Left lung (tissue), 10 donors: ENCODE data around the gene GRAP. TPM values are rescaled to one million over a fixed set of nuclear protein-coding genes. Genes with fewer than 3 reads are reported as not detected.
"Not testable (repeated sequence)": the region's sequence is repeated elsewhere in the genome, so short reads cannot be mapped to it uniquely, and the experiment has no call there.

Experiments used
- ATAC-seq: fragments of 200-7000 bp; cut with Tn5 transposase; one replicate; pipeline ENCODE4 v1.9.1; 2020; ENCODE audit warnings: moderate library complexity
- DNase-seq, 4 donors: peaks; one replicate each; pipeline ENCODE4 v3.0.0-alpha.2; 2013 to 2020
- H3K27ac ChIP-seq, 2 donors: fragments of 200-600 bp; sonication (generic) in 1 of 2; one replicate each; pipeline versions ENCODE4 v1.5.0 to v1.8.0; 2020 to 2021
- H3K27me3 ChIP-seq, 2 donors: fragments of 200-600 bp; sonication (generic) in 1 of 2; one replicate each; pipeline versions ENCODE4 v1.5.0 to v1.8.0; 2020 to 2021
- H3K36me3 ChIP-seq, 2 donors: fragments of 200-600 bp; sonication (generic) in 1 of 2; one replicate each; pipeline versions ENCODE4 v1.5.0 to v1.8.0; 2020 to 2021
- H3K4me1 ChIP-seq, 2 donors: fragments of 200-600 bp; one replicate each; pipeline ENCODE4 v1.8.0; 2021
- H3K4me3 ChIP-seq, 2 donors: fragments of 200-600 bp; sonication (generic) in 1 of 2; one replicate each; pipeline versions ENCODE4 v1.5.0 to v1.8.0; 2020 to 2021; ENCODE audit warnings: mild to moderate bottlenecking in 1 of 2
- H3K9me3 ChIP-seq, 2 donors: fragments of 200-600 bp; sonication (generic) in 1 of 2; one replicate each; pipeline versions ENCODE4 v1.5.0 to v1.8.0; 2020 to 2021
- intact Hi-C, 2 donors: fragments of 100-400 bp; cut with DNase I; formaldehyde crosslinking; loops; one replicate each; pipeline versions ENCODE4 v1.11.2 to v1.14.2; 2022
- polyA plus RNA-seq, 6 donors: library from polyadenylated mRNA; unstranded; fragments of 120-200 nt; gene quantifications; one replicate each; pipeline ENCODE4 v1.2.1, GENCODE V29; 2013; ENCODE audit not compliant: insufficient read length in 6 of 6
- total RNA-seq, 2 donors: library from RNA; stranded (reverse); fragmentation: NEBNext Ultra II Directional; extraction: Animal tissue kit (Norgen Biotek cat#: 25700); gene quantifications; one replicate each; pipeline ENCODE4 v1.2.1, GENCODE V29; 2021
- donor health status: DM: no; HTN: yes; CAD: no.
- donor health status: DM: no; HTN: no; CAD: no.

GRAP gene
- total and polyA plus RNA-seq, 8 donors: 5.4 to 15.7 (median 12.6) TPM

- DNase-seq: peak in 1 of 4 donors; percentile 0
- H3K27me3 ChIP-seq, intact Hi-C loops, H3K4me1 ChIP-seq, H3K9me3 ChIP-seq, H3K4me3 ChIP-seq, ATAC-seq, H3K36me3 ChIP-seq, H3K27ac ChIP-seq: not testable (repeated sequence)
Observed at GRCh38 chr17:19064378-19064777, 17.6 kb upstream of the GRAP start.

- DNase-seq: peak in 2 of 4 donors; percentile 87 to 92
- H3K9me3 ChIP-seq, H3K27me3 ChIP-seq, intact Hi-C loops, H3K4me3 ChIP-seq, H3K36me3 ChIP-seq, H3K4me1 ChIP-seq: not testable (repeated sequence)
- peak; percentile 50 for ATAC-seq
- H3K27ac ChIP-seq: peak overlapping the region; percentile 68 to 82
Observed at GRCh38 chr17:19063326-19063956, 16.7 kb upstream of the GRAP start.

GRCh38 chr17:19062718-19063325 lies 16.1 kb upstream of the GRAP start:
- DNase-seq, intact Hi-C loops, H3K36me3 ChIP-seq, H3K27ac ChIP-seq, H3K9me3 ChIP-seq, H3K4me1 ChIP-seq, H3K4me3 ChIP-seq, H3K27me3 ChIP-seq: not testable (repeated sequence)
- ATAC-seq: peak; percentile 95

- intact Hi-C loops, H3K4me3 ChIP-seq, H3K27me3 ChIP-seq, H3K4me1 ChIP-seq, H3K36me3 ChIP-seq, H3K9me3 ChIP-seq, H3K27ac ChIP-seq: not testable (repeated sequence)
- ATAC-seq (peak; percentile 9), DNase-seq (peak in 2 of 4 donors; percentile 6 to 31)
Observed at GRCh38 chr17:19062009-19062717, 15.4 kb upstream of the GRAP start.

GRCh38 chr17:19055447-19055846 lies 8.7 kb upstream of the GRAP start:
- DNase-seq, H3K4me3 ChIP-seq, intact Hi-C loops, H3K9me3 ChIP-seq, H3K36me3 ChIP-seq, H3K27me3 ChIP-seq, H3K27ac ChIP-seq, H3K4me1 ChIP-seq: not testable (repeated sequence)
- ATAC-seq: peak; percentile 72

- H3K4me1 ChIP-seq, H3K27me3 ChIP-seq, DNase-seq, H3K36me3 ChIP-seq, ATAC-seq, intact Hi-C loops, H3K4me3 ChIP-seq, H3K9me3 ChIP-seq, H3K27ac ChIP-seq: not testable (repeated sequence)
Observed at GRCh38 chr17:19048826-19049225, 2.1 kb upstream of the GRAP start.

GRCh38 chr17:19047510-19047909 lies 753 bp upstream of the GRAP start:
- H3K36me3 ChIP-seq, H3K4me3 ChIP-seq, H3K27me3 ChIP-seq, ATAC-seq, intact Hi-C loops, H3K4me1 ChIP-seq, H3K27ac ChIP-seq, H3K9me3 ChIP-seq: not testable (repeated sequence)
- DNase-seq: peak in 1 of 4 donors; percentile 2

- H3K36me3 ChIP-seq, H3K9me3 ChIP-seq, DNase-seq, intact Hi-C loops, H3K4me3 ChIP-seq, H3K27me3 ChIP-seq, ATAC-seq, H3K4me1 ChIP-seq, H3K27ac ChIP-seq: not testable (repeated sequence)
Observed at GRCh38 chr17:19044643-19045042, 2.1 kb downstream of the GRAP start.

GRCh38 chr17:19043032-19043431 lies 3.7 kb downstream of the GRAP start:
- DNase-seq, H3K27me3 ChIP-seq, intact Hi-C loops, H3K4me3 ChIP-seq, H3K9me3 ChIP-seq, H3K4me1 ChIP-seq, H3K27ac ChIP-seq, H3K36me3 ChIP-seq: not testable (repeated sequence)
- ATAC-seq: peak; percentile 38

GRCh38 chr17:19042369-19042768 lies 4.4 kb downstream of the GRAP start:
- ATAC-seq, H3K9me3 ChIP-seq, DNase-seq, H3K27me3 ChIP-seq, H3K4me1 ChIP-seq, intact Hi-C loops, H3K36me3 ChIP-seq, H3K4me3 ChIP-seq, H3K27ac ChIP-seq: not testable (repeated sequence)

GRCh38 chr17:19041871-19042270 lies 4.9 kb downstream of the GRAP start:
- intact Hi-C loops, H3K4me3 ChIP-seq, H3K4me1 ChIP-seq, H3K36me3 ChIP-seq, ATAC-seq, H3K27me3 ChIP-seq, H3K27ac ChIP-seq, H3K9me3 ChIP-seq: not testable (repeated sequence)
- DNase-seq: peak in 1 of 4 donors; percentile 21

GRCh38 chr17:19040350-19040749 lies 6.4 kb downstream of the GRAP start:
- H3K27me3 ChIP-seq, H3K9me3 ChIP-seq, H3K27ac ChIP-seq, ATAC-seq, H3K4me3 ChIP-seq, intact Hi-C loops, DNase-seq, H3K4me1 ChIP-seq, H3K36me3 ChIP-seq: not testable (repeated sequence)

- H3K4me3 ChIP-seq, H3K27ac ChIP-seq, H3K36me3 ChIP-seq, H3K4me1 ChIP-seq, H3K27me3 ChIP-seq, H3K9me3 ChIP-seq, ATAC-seq, intact Hi-C loops, DNase-seq: not testable (repeated sequence)
Observed at GRCh38 chr17:19038730-19039129, 8.0 kb downstream of the GRAP start.
